HG02870 (cell line): Measurements from ENCODE around the gene DENND5A.

ENCODE experiments used
- ATAC-seq: cut with Tn5 transposase; IDR thresholded peaks from one replicate; pipeline ENCODE4 v1.9.1; 2021; ENCODE audit warnings: mild to moderate bottlenecking, moderate library complexity; ENCODE audit not compliant: unreplicated experiment

DENND5A gene

GRCh38 chr11:9265211-9266131 lies at the start of gene DENND5A:
DENND5A (minus strand) TSS chr11:9265350; CDS start chr11:9265069, 281 bp downstream.
- ATAC-seq, result no peak

GRCh38 chr11:9314291-9315077 lies 49.3 kb upstream of the DENND5A start, which contains the start of gene TMEM41B:
TMEM41B (minus strand) TSS chr11:9314593; CDS start chr11:9314441, 152 bp downstream.
- ATAC-seq, result peak; percentile 97

GRCh38 chr11:9313648-9314290 lies 48.6 kb upstream of the DENND5A start:
- peak; percentile 12 for ATAC-seq

- ATAC-seq, result no peak
These were observed 45.4 kb upstream of the DENND5A start for GRCh38 chr11:9310485-9311090.

- no peak for ATAC-seq
These were observed 39.0 kb upstream of the DENND5A start for GRCh38 chr11:9304178-9304577.

GRCh38 chr11:9302448-9302847 lies 37.3 kb upstream of the DENND5A start:
- ATAC-seq, result no peak

- no peak for ATAC-seq
These were observed 36.6 kb upstream of the DENND5A start for GRCh38 chr11:9301720-9302119.

GRCh38 chr11:9293646-9294045 lies 28.5 kb upstream of the DENND5A start:
- no peak for ATAC-seq

- ATAC-seq, result no peak
These were observed 20.9 kb upstream of the DENND5A start for GRCh38 chr11:9285850-9286587.

GRCh38 chr11:9280655-9281301 lies 15.6 kb upstream of the DENND5A start:
- peak; percentile 73 for ATAC-seq

GRCh38 chr11:9277176-9277575 lies 12.0 kb upstream of the DENND5A start:
- ATAC-seq, result no peak

- no peak for ATAC-seq
These were observed 11.4 kb upstream of the DENND5A start for GRCh38 chr11:9276571-9276970.

- ATAC-seq, result no peak
These were observed 9.5 kb upstream of the DENND5A start for GRCh38 chr11:9274499-9275258.

GRCh38 chr11:9273376-9274336 lies 8.5 kb upstream of the DENND5A start:
- ATAC-seq, result no peak

- no peak for ATAC-seq
These were observed 4.4 kb upstream of the DENND5A start for GRCh38 chr11:9269492-9270013.

GRCh38 chr11:9267680-9268079 lies 2.5 kb upstream of the DENND5A start:
- ATAC-seq, result no peak

GRCh38 chr11:9266926-9267325 lies 1.8 kb upstream of the DENND5A start:
- ATAC-seq, result no peak
